ENCODE data around the gene TRIM60.
"Not testable (repeated sequence)": the region's sequence is repeated elsewhere in the genome, so short reads cannot be mapped to it uniquely, and the experiment has no call there.

TRIM60 gene

GRCh38 chr4:165053645-165054044, 21.8 kb downstream of the TRIM60 start, which contains the start of gene TRIM75:
TRIM75 (plus strand) TSS chr4:165053866; CDS start chr4:165059148, 5,282 bp downstream.
- DNase-seq (ENCODE audit: low spot score) = no peak

- no peak for DNase-seq (ENCODE audit: low spot score)
These were observed 23.8 kb downstream of the TRIM60 start for GRCh38 chr4:165055601-165056000.

- DNase-seq (ENCODE audit: low spot score) = no peak
These were observed 26.9 kb downstream of the TRIM60 start for GRCh38 chr4:165058666-165059065.

- DNase-seq (ENCODE audit: low spot score) = no peak
These were observed 27.6 kb downstream of the TRIM60 start for GRCh38 chr4:165059386-165059785.

GRCh38 chr4:165060938-165061337, 29.1 kb downstream of the TRIM60 start:
- no peak for DNase-seq (ENCODE audit: low spot score)

DNA sequence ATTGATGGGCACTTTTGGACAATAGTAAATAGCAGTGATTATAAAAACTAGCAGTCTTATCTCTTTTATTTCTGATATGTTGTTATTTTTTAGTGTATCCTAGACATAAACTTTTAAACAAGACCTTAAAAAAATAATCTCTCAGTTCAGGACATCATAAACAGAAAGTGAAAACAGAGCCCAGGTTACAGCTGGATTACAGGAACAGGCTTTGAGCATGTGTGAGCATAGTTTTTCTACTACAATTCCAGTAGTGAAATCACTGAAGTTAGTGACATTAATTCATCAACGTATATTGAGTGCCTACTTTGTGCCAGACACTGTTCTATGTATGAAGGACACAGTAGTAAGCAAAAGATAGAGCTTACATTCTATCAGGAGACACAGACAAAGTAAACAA, 38.8 kb downstream of the TRIM60 start:
- no peak for DNase-seq (ENCODE audit: low spot score)

- DNase-seq (ENCODE audit: low spot score) = not testable (repeated sequence)
These were observed 41.5 kb downstream of the TRIM60 start for GRCh38 chr4:165073346-165073745.

DNA sequence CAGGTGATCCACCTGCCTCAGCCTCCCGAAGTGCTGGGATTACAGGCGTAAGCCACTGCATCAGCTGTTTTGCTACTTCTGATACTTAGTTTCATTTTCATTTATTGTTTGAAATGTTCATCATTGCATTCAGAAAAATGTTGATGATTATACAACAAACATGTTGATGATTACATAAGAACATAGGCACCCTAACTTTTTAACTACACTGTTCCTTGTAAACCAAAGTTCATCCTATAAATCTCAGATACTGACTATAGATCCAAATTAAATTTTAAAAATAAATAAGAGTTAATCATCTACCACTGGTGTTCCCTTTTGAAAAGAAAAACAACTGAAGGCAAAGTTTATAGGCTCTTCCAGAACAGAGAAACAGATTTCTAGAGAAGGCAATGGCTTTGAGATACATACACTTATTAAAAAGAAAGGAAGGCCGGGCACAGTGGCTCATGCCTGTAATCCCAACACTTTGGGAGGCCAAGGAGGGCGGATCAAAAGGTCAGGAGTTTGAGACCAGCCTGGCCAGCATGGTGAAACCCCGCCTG, 45.3 kb downstream of the TRIM60 start:
- no peak for DNase-seq (ENCODE audit: low spot score)

DNA sequence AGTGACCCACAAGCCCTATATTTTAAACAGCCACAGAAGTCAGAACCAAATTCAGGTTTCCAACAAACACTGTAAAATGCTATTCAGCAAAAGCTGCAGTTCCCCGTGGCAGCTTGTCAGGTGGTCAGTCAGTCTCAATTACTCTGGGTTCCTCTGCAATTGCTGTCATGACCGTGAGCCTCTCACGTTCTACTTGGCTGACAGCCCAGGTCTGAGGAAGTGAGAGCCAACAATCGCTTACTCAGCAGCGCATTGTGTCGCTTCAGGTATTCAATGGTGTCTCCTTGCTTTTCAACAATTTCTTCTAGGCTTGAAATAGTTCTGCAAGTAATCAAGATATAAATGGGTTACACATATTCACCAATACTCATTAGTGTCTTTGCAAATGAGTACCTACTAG, 47.7 kb downstream of the TRIM60 start:
- no peak for DNase-seq (ENCODE audit: low spot score)

- DNase-seq (ENCODE audit: low spot score) = not testable (repeated sequence)
These were observed 53.0 kb downstream of the TRIM60 start for GRCh38 chr4:165084787-165085186.

- no peak for DNase-seq (ENCODE audit: low spot score)
These were observed 54.1 kb downstream of the TRIM60 start for GRCh38 chr4:165085946-165086345.

- no peak for DNase-seq (ENCODE audit: low spot score)
These were observed 56.6 kb downstream of the TRIM60 start for GRCh38 chr4:165088366-165088765.
